GM18498 (cell line): ENCODE data around the gene ADAMTS20.
"Not testable (repeated sequence)": the region's sequence is repeated elsewhere in the genome, so short reads cannot be mapped to it uniquely, and the experiment has no call there.

Experiments
- ATAC-seq: cut with Tn5 transposase; IDR thresholded peaks from one replicate; pipeline ENCODE4 v1.9.1; 2021; ENCODE audit warnings: mild to moderate bottlenecking, moderate library complexity; ENCODE audit not compliant: unreplicated experiment

The ADAMTS20 gene

DNA sequence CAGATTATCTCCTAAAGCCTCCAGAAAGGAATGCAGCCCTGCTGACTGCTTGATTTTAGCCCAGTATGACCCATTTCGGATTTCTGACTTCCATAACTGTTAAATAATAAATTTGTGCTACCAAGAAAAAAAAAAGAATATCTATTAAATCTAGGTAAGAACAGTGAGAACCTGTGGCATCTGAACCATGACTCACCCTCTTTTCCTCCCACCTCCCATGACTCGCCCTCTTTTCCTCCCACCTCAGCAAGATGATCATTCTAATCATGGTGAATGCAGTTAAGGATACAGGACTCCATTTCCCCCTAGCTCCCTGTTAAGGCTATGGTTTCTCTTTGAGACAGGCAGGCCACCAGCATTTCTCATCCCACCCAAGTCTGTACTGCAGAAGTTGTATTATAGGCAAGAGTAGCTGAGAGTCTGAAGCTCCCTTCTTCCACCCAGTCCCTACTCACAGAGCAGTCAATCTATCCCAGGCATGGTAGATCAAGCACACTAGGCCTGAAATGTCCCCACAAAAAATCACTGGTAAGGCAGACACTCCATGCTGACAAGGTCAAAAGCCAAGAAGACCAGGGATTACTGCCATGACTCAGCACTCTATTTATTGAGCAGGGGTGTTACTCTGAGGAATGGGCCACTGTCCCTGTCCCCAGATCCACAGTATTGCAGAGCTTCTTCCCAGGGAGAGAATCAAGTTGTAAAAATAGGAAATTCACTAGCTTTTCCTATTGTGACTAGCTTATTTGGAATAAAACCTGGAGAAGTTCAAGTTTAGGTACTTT is 188.9 kb downstream of the ADAMTS20 start:
- ATAC-seq: no peak

GRCh38 chr12:43361031-43361710 is 190.8 kb downstream of the ADAMTS20 start:
- no peak for ATAC-seq

DNA sequence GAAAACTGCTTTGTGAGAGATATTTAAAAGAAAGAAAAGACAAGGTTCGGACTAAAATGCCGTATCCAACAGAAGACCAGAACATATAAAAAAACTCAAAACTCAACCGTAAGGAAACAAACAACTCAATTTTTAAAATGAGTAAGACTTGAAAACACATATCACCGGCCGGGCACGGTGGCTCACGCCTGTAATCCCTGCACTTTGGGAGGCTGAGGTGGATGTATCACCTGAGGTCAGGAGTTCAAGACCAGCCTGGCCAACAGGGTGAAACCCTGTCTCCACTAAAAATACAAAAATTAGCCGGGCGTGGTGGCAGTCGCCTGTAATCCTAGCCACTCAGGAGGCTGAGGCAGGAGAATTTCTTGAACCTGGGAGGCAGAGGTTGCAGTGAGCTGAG is 192.0 kb downstream of the ADAMTS20 start:
- ATAC-seq: not testable (repeated sequence)

DNA sequence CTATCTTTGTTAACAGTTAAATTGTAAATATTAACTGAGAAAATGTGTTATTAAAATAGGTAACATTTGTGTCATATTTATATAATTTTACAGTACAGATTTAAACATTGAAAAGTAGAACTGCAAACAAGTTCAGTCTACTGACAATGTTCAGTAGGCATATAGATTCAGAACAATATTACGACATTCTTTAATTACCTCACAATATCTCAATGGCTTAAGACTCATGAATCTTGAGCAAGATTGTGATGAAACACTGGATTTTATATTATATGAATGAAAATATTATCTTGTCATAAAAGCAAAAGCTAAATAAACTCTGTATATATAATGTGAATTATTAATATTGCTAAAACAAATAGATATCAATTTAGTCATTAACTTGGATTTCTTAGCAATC is 194.9 kb downstream of the ADAMTS20 start:
- ATAC-seq: no peak

DNA sequence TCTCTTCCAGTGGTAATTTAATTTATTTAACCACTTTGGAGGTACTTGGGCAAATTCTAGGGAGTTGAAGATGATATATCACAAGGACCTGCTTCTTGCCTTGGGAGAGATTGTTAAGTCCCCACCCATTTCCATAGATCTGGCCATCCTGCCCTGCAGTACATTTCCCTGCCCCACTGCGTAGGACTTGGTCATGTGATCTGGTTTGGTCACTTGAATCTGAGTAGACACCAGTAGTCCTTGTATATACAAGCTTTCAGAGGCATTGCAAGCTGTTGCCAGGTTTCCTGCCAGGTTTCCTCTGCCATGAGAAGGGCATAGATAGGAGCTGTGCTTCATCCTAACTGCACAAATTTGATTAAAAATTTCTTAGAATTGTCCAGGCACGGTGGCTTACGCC is 200.0 kb downstream of the ADAMTS20 start:
- ATAC-seq: no peak

- ATAC-seq: no peak
Measured at GRCh38 chr12:43349863-43350262, 202.1 kb downstream of the ADAMTS20 start.

- no peak for ATAC-seq
Measured at GRCh38 chr12:43348221-43348620, 203.8 kb downstream of the ADAMTS20 start.

- no peak for ATAC-seq
Measured at GRCh38 chr12:43347026-43347425, 205.0 kb downstream of the ADAMTS20 start.

DNA sequence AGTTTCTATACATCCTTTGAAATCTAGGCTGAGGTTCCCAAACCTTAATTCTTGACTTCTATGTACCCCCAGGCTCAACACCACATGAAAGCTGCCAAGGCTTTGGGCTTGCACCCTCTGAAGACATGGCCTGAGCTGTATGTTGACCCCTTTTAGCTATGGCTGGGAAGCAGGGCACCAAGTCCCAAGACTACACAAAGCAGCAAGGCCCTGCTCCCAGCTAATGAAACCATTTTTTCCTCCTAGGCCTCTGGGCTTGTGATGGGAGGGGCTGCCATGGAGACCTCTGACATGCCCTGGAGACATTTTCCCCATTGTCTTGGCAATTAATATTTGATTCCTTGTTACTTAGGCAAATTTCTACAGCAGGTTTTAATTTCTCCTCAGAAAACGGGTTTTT is 207.0 kb downstream of the ADAMTS20 start:
- no peak for ATAC-seq

GRCh38 chr12:43341785-43342313 is 210.2 kb downstream of the ADAMTS20 start:
- ATAC-seq: not testable (repeated sequence)

GRCh38 chr12:43338848-43339526 is 213.0 kb downstream of the ADAMTS20 start:
- peak; percentile 64 for ATAC-seq

DNA sequence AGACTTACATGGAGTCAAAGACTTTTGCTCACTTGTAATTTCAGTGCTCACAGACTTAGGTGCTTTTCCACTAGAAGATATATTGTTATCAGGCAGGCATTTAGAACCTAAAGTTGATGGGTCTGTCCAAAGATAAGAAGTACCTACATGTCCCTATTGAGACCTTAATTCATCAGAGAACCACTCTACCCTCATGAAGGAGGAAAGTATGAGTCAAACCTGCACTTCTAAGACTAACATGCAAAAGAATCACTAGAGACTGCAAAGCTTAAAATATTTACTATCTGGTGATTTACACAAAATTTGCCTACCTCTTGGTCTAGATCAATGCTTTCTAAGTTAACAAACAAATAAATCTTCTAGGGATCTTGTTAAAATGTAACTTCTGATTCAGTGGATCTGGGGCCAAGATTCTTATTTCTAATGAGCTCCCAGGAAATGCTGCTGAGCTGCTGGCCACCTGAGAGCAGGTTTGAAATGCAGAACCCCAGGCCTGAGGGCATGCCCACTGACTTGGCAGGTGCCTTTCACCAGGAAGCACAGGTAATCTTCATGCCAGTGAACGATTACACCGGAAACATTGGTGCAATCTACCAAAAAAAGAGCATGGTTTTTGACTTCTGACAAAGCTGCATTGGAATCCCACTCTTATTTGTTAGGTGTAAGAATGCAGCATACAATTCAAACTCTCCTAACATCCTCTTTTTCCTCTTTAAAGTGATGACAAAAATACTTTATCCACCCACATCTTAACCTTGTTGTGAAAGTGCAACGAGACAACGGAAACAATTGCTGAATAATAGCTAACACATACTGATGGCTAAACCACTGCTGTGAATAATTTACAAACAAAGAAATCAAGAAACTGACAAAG is 214.2 kb downstream of the ADAMTS20 start:
- peak; percentile 60 for ATAC-seq

DNA sequence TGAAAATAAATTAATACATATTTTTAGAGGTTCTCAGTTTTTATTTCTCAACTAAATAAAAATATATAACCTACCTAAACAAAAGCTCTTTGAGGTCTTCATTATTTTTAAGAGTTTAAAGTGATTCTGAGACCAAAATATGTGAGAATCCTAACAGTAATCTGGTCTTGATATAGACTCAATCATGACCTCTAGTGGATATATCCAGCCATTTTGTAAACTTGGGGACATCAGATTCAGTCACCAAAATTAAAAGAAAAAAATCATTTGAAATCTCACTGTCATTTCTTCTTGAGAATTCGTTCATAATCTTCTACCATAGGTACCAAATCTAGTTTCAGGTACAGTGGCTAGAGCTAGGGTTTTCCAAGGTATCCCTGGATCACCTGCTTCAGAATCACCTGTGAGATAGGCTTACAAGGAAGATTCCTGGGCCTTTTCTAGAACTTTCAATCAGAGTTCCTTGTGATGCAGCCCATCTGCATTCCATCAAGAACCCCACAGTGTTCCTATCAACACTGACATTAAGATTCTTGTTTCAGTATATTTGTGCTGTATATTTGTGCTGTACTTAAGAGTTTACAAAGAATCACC is 214.9 kb downstream of the ADAMTS20 start:
- ATAC-seq: no peak

DNA sequence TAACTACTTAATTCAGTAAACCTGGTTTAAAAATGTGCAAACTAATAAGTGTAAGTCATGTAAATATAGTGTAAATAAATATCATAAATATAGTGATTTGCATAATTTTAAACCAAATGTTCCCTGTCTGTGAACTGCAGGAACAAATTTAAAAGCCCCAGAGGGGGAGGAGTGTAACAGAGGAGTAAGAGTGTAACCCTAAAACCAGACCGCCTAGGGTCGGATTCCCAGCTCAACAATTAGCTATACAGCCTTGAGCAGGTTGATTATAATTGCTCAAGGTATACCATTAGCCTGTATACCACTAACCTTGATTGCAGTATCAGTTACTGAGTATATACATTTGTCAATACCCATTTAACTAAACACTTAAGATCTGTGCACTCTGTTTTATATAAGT is 218.4 kb downstream of the ADAMTS20 start:
- ATAC-seq: no peak

GRCh38 chr12:43332977-43333640 is 218.9 kb downstream of the ADAMTS20 start:
- no peak for ATAC-seq

DNA sequence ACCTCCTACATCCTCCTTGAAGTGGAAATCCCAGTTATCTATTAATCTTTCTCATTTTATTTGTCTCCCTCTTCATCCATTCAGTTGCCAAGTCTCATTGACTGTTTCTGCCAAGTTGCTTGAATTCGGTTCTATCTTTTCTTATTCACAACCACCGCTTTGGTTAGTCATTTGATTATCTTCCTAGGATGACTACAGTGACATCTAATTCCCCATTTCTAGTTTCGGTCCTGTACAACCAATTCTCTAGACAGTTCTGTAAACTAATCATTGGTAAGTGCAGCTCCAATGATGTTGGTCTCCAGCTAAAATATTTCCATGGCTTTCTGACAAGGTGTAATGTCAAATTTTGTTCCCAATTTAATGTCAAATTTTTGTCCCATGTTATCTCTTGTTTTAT is 220.1 kb downstream of the ADAMTS20 start:
- ATAC-seq: no peak

GRCh38 chr12:43329375-43329774 is 222.6 kb downstream of the ADAMTS20 start:
- ATAC-seq: no peak

- peak; percentile 86 for ATAC-seq
Measured at GRCh38 chr12:43325786-43326185, 226.2 kb downstream of the ADAMTS20 start.

DNA sequence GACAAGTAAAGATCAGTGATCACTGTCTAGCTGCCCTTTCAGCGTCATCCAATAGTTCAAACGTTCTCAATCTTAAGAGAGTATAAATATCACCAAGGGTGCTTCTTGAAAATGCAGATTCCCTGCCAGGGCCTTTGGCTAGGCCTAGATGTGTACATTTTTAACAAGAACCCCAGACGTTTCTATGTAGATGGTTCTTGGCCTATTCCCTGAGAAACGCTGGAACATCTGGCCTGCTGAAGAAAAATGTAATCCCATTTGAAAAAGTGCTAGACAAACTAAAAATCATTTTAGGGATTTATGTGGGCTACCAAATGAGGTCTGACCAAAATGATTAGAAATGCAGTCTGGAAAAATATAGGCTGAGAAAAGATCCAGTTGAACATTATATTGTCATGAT is 231.7 kb downstream of the ADAMTS20 start:
- ATAC-seq: no peak

DNA sequence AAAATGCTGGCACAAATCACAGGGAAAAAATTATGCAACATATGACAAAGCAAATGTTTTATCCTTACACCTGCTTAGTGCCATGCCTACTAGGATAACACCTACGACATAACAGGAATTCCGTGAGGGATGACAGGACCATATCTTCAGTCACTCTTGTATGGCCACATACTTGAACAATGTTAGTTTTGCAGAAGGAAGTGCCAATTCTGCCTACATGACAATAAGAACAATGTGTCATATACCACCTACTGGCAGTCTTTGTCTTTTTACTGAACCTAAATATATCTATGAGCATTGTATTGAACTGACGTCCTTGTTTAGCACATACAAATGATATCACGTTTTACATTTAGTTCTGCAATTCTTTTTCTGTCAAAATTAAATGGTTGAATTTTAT is 234.0 kb downstream of the ADAMTS20 start:
- ATAC-seq: no peak
